ENCODE measurements around the gene TMED6. TPM values are rescaled to one million over a fixed set of nuclear protein-coding genes. Genes with fewer than 3 reads are reported as not detected.

TMED6 gene
- total RNA-seq, 1 donor from 2014 or later = not detected

DNA sequence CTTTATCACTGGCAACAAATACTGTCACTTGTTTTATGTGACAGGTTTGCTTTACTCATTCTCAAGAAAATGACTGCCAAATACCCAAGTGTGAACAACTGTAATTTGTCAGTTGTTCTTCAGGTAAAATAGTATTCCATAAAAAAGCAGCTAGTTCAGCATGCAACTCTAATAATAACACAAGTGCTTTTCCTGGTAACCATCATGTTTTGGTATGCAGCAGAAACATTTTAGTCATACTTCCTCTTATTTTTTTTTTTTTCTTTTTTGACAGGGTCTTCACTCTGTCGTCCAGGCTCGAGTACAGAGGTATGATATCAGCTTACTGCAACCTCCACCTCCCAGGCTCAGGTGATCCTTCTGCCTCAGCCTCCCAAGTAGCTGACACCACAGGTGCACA lies 29.6 kb upstream of the TMED6 start:
- no peaks in the 10 kb centered on the region for H3K9me3 ChIP-seq (ENCODE audit: low read depth)
- Mint-ChIP-seq H3K4me3 (no peak overlapping the region), H3K9me3 (no peaks in the 10 kb centered on the region), H3K4me1 (peaks cover 10% of the 10 kb centered on the region), H3K27me3 (ENCODE audit: insufficient read depth, low read depth) (peaks cover 3% of the 10 kb centered on the region), H3K36me3 (peaks cover 24% of the 10 kb centered on the region), H3K27ac (no peak overlapping the region)
- H3K4me3 ChIP-seq = no peak overlapping the region
- peaks cover 14% of the 10 kb centered on the region for H4K20me1 ChIP-seq (ENCODE audit: low read depth)
- H3K79me2 ChIP-seq (ENCODE audit: low read depth) = peaks cover 49% of the 10 kb centered on the region
- H3F3A ChIP-seq (ENCODE audit: low read depth) = peaks cover 24% of the 10 kb centered on the region
- no peak overlapping the region for H3K4me2 ChIP-seq
- H2AFZ ChIP-seq (replicated peaks) = no peak overlapping the region
- peaks cover 6% of the 10 kb centered on the region for H3K4me1 ChIP-seq
- H3K27ac ChIP-seq = no peak overlapping the region
- H3K9ac ChIP-seq = no peak overlapping the region
- peaks cover 4% of the 10 kb centered on the region for H3K36me3 ChIP-seq
- TF ChIP-seq, protein P1, sequence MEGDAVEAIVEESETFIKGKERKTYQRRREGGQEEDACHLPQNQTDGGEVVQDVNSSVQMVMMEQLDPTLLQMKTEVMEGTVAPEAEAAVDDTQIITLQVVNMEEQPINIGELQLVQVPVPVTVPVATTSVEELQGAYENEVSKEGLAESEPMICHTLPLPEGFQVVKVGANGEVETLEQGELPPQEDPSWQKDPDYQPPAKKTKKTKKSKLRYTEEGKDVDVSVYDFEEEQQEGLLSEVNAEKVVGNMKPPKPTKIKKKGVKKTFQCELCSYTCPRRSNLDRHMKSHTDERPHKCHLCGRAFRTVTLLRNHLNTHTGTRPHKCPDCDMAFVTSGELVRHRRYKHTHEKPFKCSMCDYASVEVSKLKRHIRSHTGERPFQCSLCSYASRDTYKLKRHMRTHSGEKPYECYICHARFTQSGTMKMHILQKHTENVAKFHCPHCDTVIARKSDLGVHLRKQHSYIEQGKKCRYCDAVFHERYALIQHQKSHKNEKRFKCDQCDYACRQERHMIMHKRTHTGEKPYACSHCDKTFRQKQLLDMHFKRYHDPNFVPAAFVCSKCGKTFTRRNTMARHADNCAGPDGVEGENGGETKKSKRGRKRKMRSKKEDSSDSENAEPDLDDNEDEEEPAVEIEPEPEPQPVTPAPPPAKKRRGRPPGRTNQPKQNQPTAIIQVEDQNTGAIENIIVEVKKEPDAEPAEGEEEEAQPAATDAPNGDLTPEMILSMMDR (IDR thresholded peaks at IDR 0.05) = no peak
- no peak for TF ChIP-seq EZH2 (IDR thresholded peaks at IDR 0.05)
- no peak for TF ChIP-seq EZH2phosphoT487 (IDR thresholded peaks at IDR 0.05)
- no peaks in the 10 kb centered on the region for H3K27me3 ChIP-seq
- no peak for DNase-seq (ENCODE audit: low spot score)

DNA sequence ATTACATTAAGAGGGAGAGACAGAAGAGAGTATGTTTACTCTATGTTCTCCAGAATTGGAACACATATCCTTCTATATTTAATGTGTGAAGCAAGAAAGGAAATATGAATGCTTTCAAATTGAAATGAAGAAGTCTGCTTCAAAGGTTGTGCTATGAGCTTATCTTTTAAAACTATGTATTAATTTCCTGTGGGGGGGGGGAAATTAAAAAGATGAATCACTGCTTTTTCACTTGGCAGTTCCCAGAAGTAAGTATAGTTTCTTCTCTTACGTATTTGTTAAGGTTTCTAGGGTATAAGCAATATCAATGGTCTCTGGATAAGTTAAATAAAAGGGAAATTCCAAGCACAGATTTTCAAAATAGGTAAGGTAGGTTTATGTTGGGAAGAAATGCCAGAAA lies 27.2 kb upstream of the TMED6 start:
- Histone ChIP-seq H2AFZ (replicated peaks) (no peak overlapping the region), H3K27ac (no peak overlapping the region), H3K9me3 (ENCODE audit: low read depth) (no peaks in the 10 kb centered on the region), H3K36me3 (peaks cover 4% of the 10 kb centered on the region), H3K4me3 (no peak overlapping the region), H3K4me2 (no peak overlapping the region), H3K4me1 (no peaks in the 10 kb centered on the region), H3K9ac (no peak overlapping the region), H3F3A (ENCODE audit: low read depth) (peaks cover 12% of the 10 kb centered on the region), H3K79me2 (ENCODE audit: low read depth) (peaks cover 29% of the 10 kb centered on the region), H3K27me3 (no peaks in the 10 kb centered on the region), H4K20me1 (ENCODE audit: low read depth) (peaks cover under 1% of the 10 kb centered on the region)
- Mint-ChIP-seq H3K27me3 (ENCODE audit: insufficient read depth, low read depth) (peaks cover 2% of the 10 kb centered on the region), H3K4me3 (no peak overlapping the region), H3K9me3 (no peaks in the 10 kb centered on the region), H3K4me1 (no peaks in the 10 kb centered on the region), H3K27ac (no peak overlapping the region), H3K36me3 (peaks cover 28% of the 10 kb centered on the region)
- no peak for DNase-seq (ENCODE audit: low spot score)
- TF ChIP-seq, protein P1 (IDR thresholded peaks at IDR 0.05) = no peak

DNA sequence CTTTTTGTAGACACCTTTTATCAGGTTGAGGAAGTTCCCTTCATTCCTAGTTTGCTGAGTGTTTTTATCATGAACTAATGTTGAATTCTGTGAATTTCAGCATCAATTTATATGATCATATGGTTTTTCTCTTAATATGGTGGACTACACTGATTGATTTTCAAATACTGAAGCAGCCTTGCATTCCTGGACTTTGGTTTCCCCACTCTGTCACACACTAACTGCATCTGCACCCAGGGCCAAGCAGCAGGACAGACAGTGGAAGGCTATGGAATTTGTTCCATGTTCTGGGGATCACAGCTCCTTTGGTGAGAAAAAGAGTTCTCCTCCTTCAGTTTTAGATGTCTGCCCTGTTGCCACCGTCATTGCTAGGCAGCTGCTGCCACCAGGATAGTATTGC lies 26.4 kb upstream of the TMED6 start:
- Histone ChIP-seq H3K27ac (no peak overlapping the region), H3F3A (ENCODE audit: low read depth) (peaks cover 12% of the 10 kb centered on the region), H3K36me3 (peaks cover 4% of the 10 kb centered on the region), H3K4me3 (no peak overlapping the region), H3K4me2 (no peak overlapping the region), H4K20me1 (ENCODE audit: low read depth) (peaks cover 1% of the 10 kb centered on the region), H2AFZ (replicated peaks) (no peak overlapping the region), H3K27me3 (no peaks in the 10 kb centered on the region), H3K4me1 (no peaks in the 10 kb centered on the region), H3K9ac (no peak overlapping the region), H3K9me3 (ENCODE audit: low read depth) (no peaks in the 10 kb centered on the region), H3K79me2 (ENCODE audit: low read depth) (peaks cover 22% of the 10 kb centered on the region)
- Mint-ChIP-seq H3K9me3 (no peaks in the 10 kb centered on the region), H3K27ac (no peak overlapping the region), H3K27me3 (ENCODE audit: insufficient read depth, low read depth) (peaks cover 2% of the 10 kb centered on the region), H3K4me1 (no peaks in the 10 kb centered on the region), H3K4me3 (no peak overlapping the region), H3K36me3 (peaks cover 28% of the 10 kb centered on the region)
- DNase-seq (ENCODE audit: low spot score) = no peak
- no peak for TF ChIP-seq EZH2 (IDR thresholded peaks at IDR 0.05)
- TF ChIP-seq EZH2phosphoT487 (IDR thresholded peaks at IDR 0.05) = no peak
- TF ChIP-seq, protein P1 (IDR thresholded peaks at IDR 0.05) = no peak
